Panc1 (cell line): ENCODE results near the gene CNTNAP4. TPM values are rescaled to one million over a fixed set of nuclear protein-coding genes. Genes with fewer than 3 reads are reported as not detected.

Experiments used
- ATAC-seq: fragments of 200-7000 bp; cut with Tn5 transposase; 2 replicates; pipeline ENCODE4 v1.9.1; 2020; ENCODE audit warnings: mild to moderate bottlenecking, moderate library complexity
- BruUV-seq: library from RNA; stranded (reverse); fragments of 400-500 nt; replicated peaks from 2 replicates; lab custom pipeline; 2021; lab: Mats Ljungman, UMichigan
- CTCF ChIA-PET: fragments of 300-600 bp; sonication (Branson Sonifier 250); formaldehyde crosslinking; loops from one replicate; lab custom pipeline; 2022; ENCODE audit warnings: antibody characterized with exemption; lab: Charles Lee
- POLR2A ChIA-PET: fragments of 300-600 bp; sonication (Branson Sonifier 250); formaldehyde crosslinking; loops from one replicate; lab custom pipeline; 2022; ENCODE audit warnings: antibody characterized with exemption; lab: Charles Lee
- DNase-seq: peaks from one replicate; pipeline ENCODE4 v3.0.0-alpha.2; 2010; ENCODE audit warnings: low read depth, low spot score
- H3K27ac ChIP-seq: 2 replicates; pipeline ENCODE4 v1.5.1; 2011; ENCODE audit warnings: mild to moderate bottlenecking, low read length, inconsistent platforms
- H3K27me3 ChIP-seq: fragments of 200-500 bp; sonication (Bioruptor generic); 2 replicates; pipeline ENCODE4 v1.6.0; 2014; ENCODE audit warnings: low read length, inconsistent platforms; ENCODE audit not compliant: control insufficient read depth, insufficient read depth
- H3K36me3 ChIP-seq: fragments of 200-500 bp; sonication (Bioruptor generic); 2 replicates; pipeline ENCODE4 v1.5.1; 2014; ENCODE audit warnings: inconsistent platforms, mild to moderate bottlenecking, low read length, moderate library complexity; ENCODE audit not compliant: control insufficient read depth, insufficient read depth
- H3K4me1 ChIP-seq: 2 replicates; pipeline ENCODE4 v1.5.1; 2011; ENCODE audit warnings: inconsistent platforms, mild to moderate bottlenecking, low read length, moderate library complexity; ENCODE audit not compliant: control insufficient read depth, insufficient read depth
- H3K4me3 ChIP-seq, 2 experiments: 2 replicates each; pipeline ENCODE4 v1.5.1; 2011 to 2012; ENCODE audit warnings: low read depth in 2 of 2, low read length in 2 of 2, mild to moderate bottlenecking in 2 of 2, inconsistent platforms in 1 of 2, moderate library complexity in 1 of 2
- H3K9me3 ChIP-seq: fragments of 200-500 bp; sonication (Bioruptor generic); 2 replicates; pipeline ENCODE4 v1.5.1; 2014; ENCODE audit warnings: low read depth, mild to moderate bottlenecking, inconsistent platforms, low read length, moderate library complexity; ENCODE audit not compliant: control insufficient read depth, insufficient read depth
- POLR2AphosphoS5 ChIP-seq: IDR thresholded peaks from 2 replicates; pipeline ENCODE4 v1.6.1; 2012; ENCODE audit warnings: mild to moderate bottlenecking, low read depth, low read length, moderate library complexity
- SIN3A ChIP-seq: IDR thresholded peaks from 2 replicates; pipeline ENCODE4 v1.6.1; 2012; ENCODE audit warnings: low read depth, mild to moderate bottlenecking, low read length, moderate library complexity, borderline replicate concordance; ENCODE audit not compliant: insufficient read depth
- TCF7L2 ChIP-seq: IDR thresholded peaks from 2 replicates; pipeline ENCODE4 v1.6.1; 2011; ENCODE audit warnings: mild to moderate bottlenecking, low read depth, low read length, inconsistent platforms
- in situ Hi-C: cut with HindIII; loops from 2 replicates; pipeline ENCODE4 v1.10.0; 2016; ENCODE audit warnings: low sequenced_read_pairs, low pct_unique_long_range_greater_than_20kb
- intact Hi-C: fragments of 100-400 bp; cut with micrococcal nuclease; formaldehyde crosslinking; loops from one replicate; pipeline ENCODE4 v1.10.0; 2022; ENCODE audit not compliant: unreplicated experiment
- total RNA-seq: library from RNA; stranded (reverse); gene quantifications from one replicate; pipeline ENCODE4 v1.2.1, GENCODE V29; 2021; ENCODE audit not compliant: unreplicated experiment
- TF ChIP-seq, protein P1 (sequence below): fragments of 450-650 bp; IDR thresholded peaks from 2 replicates; pipeline ENCODE4 v1.5.1; 2017; ENCODE audit warnings: mild to moderate bottlenecking
- TF ChIP-seq, protein P2 (sequence below), 2 experiments: IDR thresholded peaks; 2 replicates each; pipeline ENCODE4 v1.6.1; 2011 to 2012; ENCODE audit warnings: low read depth in 2 of 2, control low read depth in 1 of 2, low read length in 1 of 2, mild to moderate bottlenecking in 1 of 2, moderate library complexity in 1 of 2; ENCODE audit not compliant: insufficient read depth in 1 of 2

Gene CNTNAP4
- total RNA-seq, 1 experiment from 2014 or later: not detected

GRCh38 chr16:76565542-76565941 lies 288.3 kb downstream of the CNTNAP4 start:
- CTCF ChIA-PET: no interaction called here
- DNase-seq: no peak
- no peaks in the 10 kb centered on the region for H3K4me1 ChIP-seq
- in situ Hi-C loops: no loop called here
- no peaks in the 10 kb centered on the region for H3K27me3 ChIP-seq
- H3K9me3 ChIP-seq: no peaks in the 10 kb centered on the region
- no peak overlapping the region for H3K4me3 ChIP-seq
- POLR2A ChIA-PET: no interaction called here
- no peak overlapping the region for H3K27ac ChIP-seq
- no peaks in the 10 kb centered on the region for H3K36me3 ChIP-seq
- TF ChIP-seq, protein P1, sequence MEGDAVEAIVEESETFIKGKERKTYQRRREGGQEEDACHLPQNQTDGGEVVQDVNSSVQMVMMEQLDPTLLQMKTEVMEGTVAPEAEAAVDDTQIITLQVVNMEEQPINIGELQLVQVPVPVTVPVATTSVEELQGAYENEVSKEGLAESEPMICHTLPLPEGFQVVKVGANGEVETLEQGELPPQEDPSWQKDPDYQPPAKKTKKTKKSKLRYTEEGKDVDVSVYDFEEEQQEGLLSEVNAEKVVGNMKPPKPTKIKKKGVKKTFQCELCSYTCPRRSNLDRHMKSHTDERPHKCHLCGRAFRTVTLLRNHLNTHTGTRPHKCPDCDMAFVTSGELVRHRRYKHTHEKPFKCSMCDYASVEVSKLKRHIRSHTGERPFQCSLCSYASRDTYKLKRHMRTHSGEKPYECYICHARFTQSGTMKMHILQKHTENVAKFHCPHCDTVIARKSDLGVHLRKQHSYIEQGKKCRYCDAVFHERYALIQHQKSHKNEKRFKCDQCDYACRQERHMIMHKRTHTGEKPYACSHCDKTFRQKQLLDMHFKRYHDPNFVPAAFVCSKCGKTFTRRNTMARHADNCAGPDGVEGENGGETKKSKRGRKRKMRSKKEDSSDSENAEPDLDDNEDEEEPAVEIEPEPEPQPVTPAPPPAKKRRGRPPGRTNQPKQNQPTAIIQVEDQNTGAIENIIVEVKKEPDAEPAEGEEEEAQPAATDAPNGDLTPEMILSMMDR: no peak
- no peak for TF ChIP-seq POLR2AphosphoS5
- TF ChIP-seq, protein P2, sequence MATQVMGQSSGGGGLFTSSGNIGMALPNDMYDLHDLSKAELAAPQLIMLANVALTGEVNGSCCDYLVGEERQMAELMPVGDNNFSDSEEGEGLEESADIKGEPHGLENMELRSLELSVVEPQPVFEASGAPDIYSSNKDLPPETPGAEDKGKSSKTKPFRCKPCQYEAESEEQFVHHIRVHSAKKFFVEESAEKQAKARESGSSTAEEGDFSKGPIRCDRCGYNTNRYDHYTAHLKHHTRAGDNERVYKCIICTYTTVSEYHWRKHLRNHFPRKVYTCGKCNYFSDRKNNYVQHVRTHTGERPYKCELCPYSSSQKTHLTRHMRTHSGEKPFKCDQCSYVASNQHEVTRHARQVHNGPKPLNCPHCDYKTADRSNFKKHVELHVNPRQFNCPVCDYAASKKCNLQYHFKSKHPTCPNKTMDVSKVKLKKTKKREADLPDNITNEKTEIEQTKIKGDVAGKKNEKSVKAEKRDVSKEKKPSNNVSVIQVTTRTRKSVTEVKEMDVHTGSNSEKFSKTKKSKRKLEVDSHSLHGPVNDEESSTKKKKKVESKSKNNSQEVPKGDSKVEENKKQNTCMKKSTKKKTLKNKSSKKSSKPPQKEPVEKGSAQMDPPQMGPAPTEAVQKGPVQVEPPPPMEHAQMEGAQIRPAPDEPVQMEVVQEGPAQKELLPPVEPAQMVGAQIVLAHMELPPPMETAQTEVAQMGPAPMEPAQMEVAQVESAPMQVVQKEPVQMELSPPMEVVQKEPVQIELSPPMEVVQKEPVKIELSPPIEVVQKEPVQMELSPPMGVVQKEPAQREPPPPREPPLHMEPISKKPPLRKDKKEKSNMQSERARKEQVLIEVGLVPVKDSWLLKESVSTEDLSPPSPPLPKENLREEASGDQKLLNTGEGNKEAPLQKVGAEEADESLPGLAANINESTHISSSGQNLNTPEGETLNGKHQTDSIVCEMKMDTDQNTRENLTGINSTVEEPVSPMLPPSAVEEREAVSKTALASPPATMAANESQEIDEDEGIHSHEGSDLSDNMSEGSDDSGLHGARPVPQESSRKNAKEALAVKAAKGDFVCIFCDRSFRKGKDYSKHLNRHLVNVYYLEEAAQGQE (IDR thresholded peaks at IDR 0.05; ENCODE audit: insufficient read depth in 1 of 2, low read depth in 2 of 2, low read length in 1 of 2): no peak
- ATAC-seq: no peak
- no TSS peak for BruUV-seq
- intact Hi-C loops: no loop called here

GRCh38 chr16:76571755-76572154 lies 294.6 kb downstream of the CNTNAP4 start:
- no peaks in the 10 kb centered on the region for H3K9me3 ChIP-seq
- POLR2A ChIA-PET: no interaction called here
- no peak for ATAC-seq
- TF ChIP-seq, protein P1: no peak
- TF ChIP-seq TCF7L2 (no peak), POLR2AphosphoS5 (no peak), SIN3A (no peak)
- TF ChIP-seq, protein P2 (IDR thresholded peaks at IDR 0.05; ENCODE audit: insufficient read depth in 1 of 2, low read depth in 2 of 2, low read length in 1 of 2): no peak
- H3K4me1 ChIP-seq: no peaks in the 10 kb centered on the region
- no peaks in the 10 kb centered on the region for H3K36me3 ChIP-seq
- BruUV-seq: no TSS peak
- no peak overlapping the region for H3K4me3 ChIP-seq
- intact Hi-C loops (no loop called here), in situ Hi-C loops (no loop called here)
- DNase-seq: no peak
- CTCF ChIA-PET: no interaction called here
- no peak overlapping the region for H3K27ac ChIP-seq
- no peaks in the 10 kb centered on the region for H3K27me3 ChIP-seq
